Measurements from ENCODE around the gene SLC26A9.

The SLC26A9 gene

GRCh38 chr1:205973377-205974232 is 30.3 kb upstream of the SLC26A9 start:
- no peak for DNase-seq

- DNase-seq = no peak
Observed at GRCh38 chr1:205972491-205973168, 29.4 kb upstream of the SLC26A9 start.

GRCh38 chr1:205972081-205972480 is 28.8 kb upstream of the SLC26A9 start:
- DNase-seq = no peak

DNA sequence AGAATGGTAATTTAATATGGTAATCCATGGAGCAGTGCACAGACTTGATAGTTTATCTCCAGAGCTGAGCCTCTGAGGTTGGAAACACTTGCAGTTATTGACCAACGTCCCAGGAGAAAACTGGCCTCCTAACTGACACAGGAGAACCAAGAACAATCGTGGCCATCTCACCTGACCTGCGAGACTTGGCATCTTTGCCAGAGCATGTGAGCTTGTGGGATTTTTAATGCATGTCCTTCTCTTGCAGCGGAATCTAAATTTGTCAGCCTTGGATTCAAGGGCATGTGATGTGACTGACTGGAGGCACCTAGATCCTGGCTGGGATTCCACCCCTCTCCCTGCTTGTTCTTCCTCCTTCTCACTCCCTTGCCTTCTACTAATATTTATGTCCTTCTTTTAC is 27.8 kb upstream of the SLC26A9 start:
- no peak for DNase-seq

DNA sequence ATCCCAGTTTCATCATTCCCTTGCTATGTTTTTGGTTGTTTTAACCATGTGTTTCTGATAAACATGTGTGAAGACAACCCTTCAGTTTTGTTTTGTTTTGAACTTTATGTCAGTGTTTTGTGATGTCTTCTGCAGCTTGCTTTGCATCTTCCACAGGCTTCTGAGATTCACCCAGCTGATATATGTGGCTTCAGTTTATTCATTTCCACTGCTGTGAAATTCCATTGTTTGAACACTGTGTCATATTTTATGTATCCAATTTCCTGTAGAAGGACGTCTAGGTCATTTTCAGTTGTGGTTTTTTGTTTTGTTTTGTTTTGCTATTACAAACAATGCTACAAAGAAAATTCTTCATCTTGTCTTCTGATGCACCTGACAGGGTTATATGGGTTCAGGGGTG is 27.2 kb upstream of the SLC26A9 start:
- no peak for DNase-seq

DNA sequence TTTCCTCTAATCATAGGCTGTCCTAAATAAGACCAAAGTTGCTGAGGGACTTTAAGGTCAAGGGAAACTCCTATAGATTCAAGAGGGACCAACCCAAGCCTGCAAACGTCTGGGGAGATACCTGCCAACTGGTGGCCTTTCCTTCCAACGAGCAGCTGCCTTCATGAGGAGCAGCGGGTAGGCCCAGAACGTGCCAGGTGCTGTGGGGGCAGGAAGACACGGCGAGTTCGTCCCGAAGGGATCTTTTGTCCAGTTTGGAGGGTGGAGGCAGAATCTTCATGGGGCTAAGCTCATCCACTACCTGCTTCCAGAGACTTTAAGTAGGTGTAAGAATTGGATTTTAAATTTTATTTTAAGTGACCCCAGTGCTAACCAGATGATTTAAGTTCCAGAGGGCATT is 26.0 kb upstream of the SLC26A9 start:
- no peak for DNase-seq

DNA sequence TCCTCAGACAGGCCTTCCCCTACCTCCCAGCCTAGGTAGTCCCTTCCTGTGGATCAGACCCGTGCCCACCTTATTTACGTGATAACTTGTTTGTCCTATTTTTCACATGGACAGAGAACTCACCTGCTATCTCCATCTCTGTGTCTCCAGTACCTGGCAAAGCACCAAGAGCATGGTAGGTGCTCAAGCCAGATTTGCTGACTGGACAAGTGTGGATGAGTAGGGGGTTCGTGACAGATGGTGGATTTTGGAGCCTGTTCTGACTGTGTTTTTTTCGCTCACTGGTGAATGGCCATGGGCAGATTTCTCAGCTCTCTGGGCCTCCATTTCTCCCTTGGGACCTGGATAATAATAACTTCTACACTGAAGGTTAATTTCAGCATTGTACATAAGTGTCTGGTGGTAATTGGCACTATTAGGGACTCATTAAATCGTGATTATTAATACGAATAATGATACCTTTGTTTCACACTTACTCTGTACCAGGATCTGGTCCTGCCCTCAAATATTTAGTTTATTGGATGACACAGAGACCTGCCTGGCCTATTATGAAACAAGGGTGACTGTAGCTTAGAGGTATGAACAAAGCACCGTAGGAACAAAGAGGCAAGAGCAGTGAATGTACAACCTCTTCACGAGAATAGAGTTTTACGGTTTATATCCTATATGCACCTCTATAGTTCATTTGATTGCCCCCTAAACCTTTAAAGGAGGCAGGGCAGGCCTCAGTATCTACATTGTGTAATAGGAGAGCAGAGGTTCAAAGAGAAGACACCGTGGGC is 24.5 kb upstream of the SLC26A9 start:
- no peak for DNase-seq

GRCh38 chr1:205965036-205965884 is 22.0 kb upstream of the SLC26A9 start:
- no peak for DNase-seq

GRCh38 chr1:205963352-205964155 is 20.3 kb upstream of the SLC26A9 start:
- DNase-seq = no peak

- DNase-seq = no peak
Observed at GRCh38 chr1:205962821-205963221, 19.6 kb upstream of the SLC26A9 start.

GRCh38 chr1:205961991-205962820 is 18.9 kb upstream of the SLC26A9 start:
- DNase-seq = no peak

DNA sequence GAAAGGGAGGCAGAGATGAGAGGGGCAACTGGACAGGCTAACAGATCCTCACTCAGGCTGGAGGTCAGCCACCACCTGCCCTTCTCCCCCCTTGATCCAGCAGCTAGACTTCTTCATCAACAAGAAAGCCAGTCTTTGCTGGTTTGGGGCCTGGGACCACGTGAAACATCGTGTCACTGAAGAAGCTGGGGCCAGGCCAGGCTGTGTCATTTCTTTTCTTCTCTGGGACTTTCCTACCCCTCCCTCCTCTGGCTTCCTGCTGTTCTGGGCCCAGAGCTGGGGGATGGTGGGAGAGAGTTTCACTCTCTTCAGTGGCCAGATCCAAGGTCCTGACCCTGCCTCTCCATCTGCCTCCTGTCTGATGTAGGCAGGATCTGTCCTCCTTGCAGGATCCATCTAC is 18.1 kb upstream of the SLC26A9 start:
- DNase-seq = no peak

- DNase-seq = no peak
Observed at GRCh38 chr1:205959789-205960188, 16.5 kb upstream of the SLC26A9 start.

DNA sequence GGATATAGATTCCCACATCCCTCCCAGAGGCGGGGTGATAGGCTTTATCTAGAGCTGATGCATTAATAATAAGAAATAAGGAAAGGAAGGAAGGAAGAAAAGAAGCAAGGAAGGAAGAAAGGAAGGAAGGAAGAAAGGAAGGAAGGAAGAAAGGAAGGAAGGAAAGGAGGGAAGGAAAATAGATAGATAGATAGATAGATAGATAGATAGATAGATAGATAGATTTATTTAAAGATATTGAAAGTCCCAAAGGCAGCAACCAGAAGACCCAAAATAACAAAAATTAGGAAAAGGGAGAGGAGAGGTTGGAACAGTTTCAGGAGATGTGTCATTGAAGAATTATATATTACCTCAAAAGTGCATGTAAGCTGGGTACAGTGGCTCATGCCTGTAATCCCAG is 12.2 kb upstream of the SLC26A9 start:
- no peak for DNase-seq

- DNase-seq = no peak
Observed at GRCh38 chr1:205954819-205955404, 11.7 kb upstream of the SLC26A9 start.

DNA sequence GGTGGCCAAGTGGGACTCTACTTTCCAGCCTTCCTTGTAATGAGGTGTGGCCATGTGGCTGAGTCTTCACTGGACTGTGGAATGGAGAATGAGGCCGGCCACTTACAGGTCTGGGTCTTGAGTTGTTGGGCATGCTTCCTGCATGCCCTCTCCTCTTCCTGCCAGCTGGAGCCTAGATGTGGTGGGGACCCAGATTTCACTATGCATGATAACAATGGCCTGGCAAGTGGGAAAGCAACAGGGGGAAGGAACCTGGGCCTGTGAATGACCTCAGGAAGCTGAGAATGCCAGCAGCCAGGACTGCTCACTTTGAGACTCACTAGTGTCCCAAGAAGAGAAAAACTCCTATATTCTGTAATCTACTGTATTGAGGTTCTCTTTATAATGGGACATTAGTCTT is 8.5 kb upstream of the SLC26A9 start:
- DNase-seq = no peak

GRCh38 chr1:205950826-205951549 is 7.7 kb upstream of the SLC26A9 start:
- DNase-seq = no peak

GRCh38 chr1:205950280-205950679 is 7.0 kb upstream of the SLC26A9 start:
- no peak for DNase-seq

- no peak for DNase-seq
Observed at GRCh38 chr1:205949753-205950152, 6.5 kb upstream of the SLC26A9 start.

GRCh38 chr1:205948886-205949285 is 5.6 kb upstream of the SLC26A9 start:
- no peak for DNase-seq

Data from CD4-positive, alpha-beta T cell treated with Interleukin-6 for 4 hours (primary cell).